Transverse colon (tissue), 4 donors: ENCODE results near the gene RBM5.

Source experiments
- CTCF ChIP-seq, 5 experiments: fragments of 200-600 bp in 3 of 5; fragments of 450-650 bp in 2 of 5; sonication (generic) in 3 of 5; IDR thresholded peaks; 1 replicate in 2 of 5; 2 replicates in 3 of 5; pipeline ENCODE4 v1.5.1; 2016 to 2017; ENCODE audit warnings: antibody characterized with exemption in 5 of 5, inconsistent platforms in 3 of 5, mild to moderate bottlenecking in 2 of 5, moderate library complexity in 1 of 5
- POLR2A ChIP-seq: fragments of 450-650 bp; IDR thresholded peaks from one replicate; pipeline ENCODE4 v1.6.1; 2016; ENCODE audit warnings: antibody characterized with exemption, mild to moderate bottlenecking, moderate library complexity
- POLR2AphosphoS5 ChIP-seq, 3 donors: sonication (generic); formaldehyde crosslinking; IDR thresholded peaks; one replicate each; pipeline ENCODE4 v1.6.1; 2016; ENCODE audit warnings: antibody characterized with exemption in 3 of 3

GRCh38 chr3:50127251-50127691 lies 38.6 kb downstream of the RBM5 start:
- TF ChIP-seq CTCF (IDR thresholded peaks at IDR 0.05) (no peak), POLR2A (no peak), POLR2AphosphoS5 (IDR thresholded peaks at IDR 0.05) (no peak)
